HG03521 (cell line): ENCODE data around the gene STX10.

Experiments
- ATAC-seq: cut with Tn5 transposase; IDR thresholded peaks from one replicate; pipeline ENCODE4 v1.9.1; 2021; ENCODE audit warnings: mild to moderate bottlenecking, moderate library complexity; ENCODE audit not compliant: unreplicated experiment

STX10 gene

DNA sequence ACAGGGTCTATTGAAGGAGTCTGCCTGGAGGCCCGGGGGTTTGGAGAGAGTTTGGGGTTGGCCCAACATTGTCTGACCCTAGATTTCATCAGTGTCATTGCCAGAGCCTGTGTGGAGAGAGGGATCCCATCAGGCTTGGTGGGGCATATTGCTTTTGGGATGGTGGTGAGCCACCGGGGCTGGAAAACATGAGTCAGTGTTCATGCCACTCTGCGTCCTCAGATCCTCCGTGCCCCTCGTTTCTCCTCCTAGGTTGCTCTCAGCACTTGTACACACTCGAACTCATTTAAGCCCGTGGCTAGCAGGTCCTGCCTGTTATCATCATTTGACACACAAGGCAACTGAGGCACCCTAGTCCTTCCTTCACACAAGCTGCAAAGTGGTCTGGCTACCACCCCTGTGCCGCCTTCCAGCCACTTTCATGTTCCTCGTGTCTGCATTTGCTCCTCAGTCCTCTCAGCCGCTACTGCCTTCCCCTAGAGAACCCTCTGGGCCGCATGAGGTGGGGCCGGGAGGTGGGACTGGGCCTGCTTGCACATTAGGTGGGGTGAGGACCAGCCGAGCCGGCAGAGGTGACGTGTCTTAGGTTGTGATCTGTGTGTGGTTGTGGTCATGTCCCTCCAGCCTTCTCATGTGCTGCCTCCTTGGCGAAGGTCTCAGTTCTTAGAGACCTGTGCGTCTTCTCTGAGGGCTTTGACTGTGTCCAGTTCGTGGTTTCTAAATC lies 28.5 kb downstream of the STX10 start:
- ATAC-seq: no peak

DNA sequence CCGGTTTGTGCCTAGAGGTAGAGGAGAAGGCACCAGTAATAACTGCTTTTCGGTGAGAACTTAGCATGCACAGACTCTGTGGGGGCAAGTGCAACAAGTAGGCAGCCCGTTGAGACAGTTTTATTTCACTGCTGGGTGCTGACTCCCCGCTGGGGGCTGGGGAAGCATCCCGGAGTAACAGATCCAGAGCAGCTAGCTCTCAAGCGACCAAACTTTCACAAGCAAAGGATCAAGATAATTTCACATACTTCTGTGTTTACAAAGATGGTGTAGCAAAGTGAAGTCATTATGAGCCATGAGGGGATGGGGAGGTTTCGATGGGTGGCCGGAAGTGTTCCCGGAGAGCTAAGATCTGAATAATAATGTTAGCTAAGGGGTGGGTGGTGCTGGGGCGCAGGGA lies 29.4 kb downstream of the STX10 start:
- ATAC-seq: no peak

DNA sequence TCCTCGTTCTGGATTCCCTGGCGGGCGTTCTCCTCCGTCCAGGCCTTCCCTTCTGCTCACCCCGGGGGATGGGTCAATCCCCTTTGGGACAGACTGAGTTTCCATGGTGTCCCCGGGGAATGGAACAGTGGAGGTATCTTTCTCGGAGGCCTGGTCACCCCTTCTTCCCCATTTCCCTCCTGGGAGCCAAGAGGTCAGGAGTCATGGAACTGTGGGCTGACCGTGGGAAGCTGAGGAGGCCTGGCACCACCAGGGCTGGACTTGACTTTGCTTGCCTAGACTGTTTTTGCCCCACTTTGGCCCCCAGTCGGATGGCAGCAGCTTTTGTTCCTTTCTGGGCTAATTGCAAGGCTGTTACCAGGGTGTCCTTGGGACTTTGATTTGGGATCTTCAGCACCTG lies 30.1 kb downstream of the STX10 start:
- no peak for ATAC-seq

DNA sequence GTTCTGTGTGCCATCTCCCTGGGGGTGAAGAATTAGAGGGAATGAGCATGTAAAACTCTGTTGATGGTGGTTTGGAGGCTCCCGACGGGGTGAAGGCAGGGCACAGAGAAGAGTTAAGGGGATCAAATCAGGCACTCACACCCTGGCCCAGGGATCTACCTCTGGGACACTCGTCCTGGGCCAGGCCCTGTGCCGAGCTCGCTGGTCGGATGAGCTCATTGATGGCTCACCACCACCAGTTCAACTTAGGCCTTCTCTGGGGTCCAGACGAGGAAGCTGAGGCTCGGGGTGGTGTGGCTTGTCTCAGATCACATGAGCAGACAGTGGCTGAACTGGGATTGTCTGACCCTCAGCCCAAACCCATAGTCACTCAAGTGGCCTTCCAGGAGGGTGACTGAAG lies 30.5 kb downstream of the STX10 start:
- no peak for ATAC-seq

DNA sequence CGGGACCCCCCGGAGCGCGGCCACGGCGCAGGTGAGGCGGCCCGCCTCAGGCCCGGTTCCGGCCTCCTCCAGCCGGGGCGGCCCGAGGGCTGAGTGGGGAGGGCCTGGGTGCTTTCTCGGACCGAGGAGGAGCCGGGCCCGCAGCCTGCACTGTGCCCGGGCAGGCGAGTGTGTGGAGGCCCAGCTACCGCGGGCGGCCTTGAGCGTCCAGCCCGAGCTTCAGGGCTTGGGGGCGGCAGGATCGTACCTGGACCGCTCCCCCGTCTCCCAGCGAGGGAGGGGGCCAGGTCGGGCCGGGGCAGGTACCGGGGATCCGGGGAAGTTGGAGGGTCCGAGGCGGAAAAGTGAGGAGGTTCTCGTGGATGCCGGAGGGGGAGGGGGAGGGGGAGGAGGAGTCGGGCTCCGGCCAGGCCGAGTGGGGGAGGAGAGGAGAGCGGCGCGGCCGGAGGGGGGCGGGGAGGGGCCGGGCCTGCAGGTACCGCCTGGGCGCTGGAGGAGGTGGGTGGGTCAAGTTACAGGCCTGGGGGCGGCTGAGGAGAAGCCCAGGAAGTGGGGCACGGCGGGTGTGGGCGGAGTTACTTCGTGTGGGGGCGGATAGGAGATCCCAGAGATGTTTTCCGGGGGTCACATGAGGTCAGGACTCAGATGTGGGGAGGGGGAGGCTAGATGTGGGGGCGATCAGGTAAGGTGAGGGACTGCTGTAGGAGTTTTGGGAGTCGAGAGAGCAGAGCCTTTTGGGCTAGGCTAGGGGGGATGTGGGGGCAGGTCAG lies 31.6 kb downstream of the STX10 start:
- peak; percentile 23 for ATAC-seq

DNA sequence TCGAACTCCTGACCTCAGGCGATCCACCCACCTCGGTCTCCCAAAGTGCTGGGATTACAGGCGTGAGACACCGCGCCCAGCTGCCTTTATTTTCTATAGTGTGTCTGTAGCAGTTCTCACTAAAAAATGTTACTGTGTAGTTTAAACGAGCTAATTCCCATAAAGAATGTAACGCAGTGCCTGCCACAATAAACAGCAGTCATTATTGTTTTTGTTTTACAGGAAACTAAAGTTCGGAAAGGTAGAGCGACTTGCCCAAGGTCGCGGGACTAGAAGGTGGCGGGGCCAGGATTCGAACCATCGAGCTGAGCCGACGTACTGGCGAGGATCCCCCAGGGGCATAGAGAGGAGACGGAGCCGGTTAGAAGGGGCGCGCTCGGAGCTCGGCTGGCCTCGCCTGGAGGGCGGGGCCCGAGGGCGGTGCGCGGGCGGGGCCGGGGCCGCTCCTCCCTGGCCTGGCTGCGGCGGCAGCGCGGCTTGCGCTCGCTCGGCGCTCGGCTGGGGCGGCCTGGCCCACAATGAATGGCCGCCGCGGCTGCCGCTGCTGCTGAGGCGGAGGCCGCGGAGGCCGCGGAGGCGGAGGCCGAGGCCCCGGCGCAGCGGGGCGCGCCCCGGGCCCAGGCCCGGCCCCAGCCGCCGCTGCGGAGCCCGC lies 32.3 kb downstream of the STX10 start, which contains the start of gene NACC1:
TSS of gene NACC1 (plus strand) at position 493 of the 652 bp plus-strand sequence. CDS start 16,944 bp downstream, outside the sequence.
- peak; percentile 74 for ATAC-seq

DNA sequence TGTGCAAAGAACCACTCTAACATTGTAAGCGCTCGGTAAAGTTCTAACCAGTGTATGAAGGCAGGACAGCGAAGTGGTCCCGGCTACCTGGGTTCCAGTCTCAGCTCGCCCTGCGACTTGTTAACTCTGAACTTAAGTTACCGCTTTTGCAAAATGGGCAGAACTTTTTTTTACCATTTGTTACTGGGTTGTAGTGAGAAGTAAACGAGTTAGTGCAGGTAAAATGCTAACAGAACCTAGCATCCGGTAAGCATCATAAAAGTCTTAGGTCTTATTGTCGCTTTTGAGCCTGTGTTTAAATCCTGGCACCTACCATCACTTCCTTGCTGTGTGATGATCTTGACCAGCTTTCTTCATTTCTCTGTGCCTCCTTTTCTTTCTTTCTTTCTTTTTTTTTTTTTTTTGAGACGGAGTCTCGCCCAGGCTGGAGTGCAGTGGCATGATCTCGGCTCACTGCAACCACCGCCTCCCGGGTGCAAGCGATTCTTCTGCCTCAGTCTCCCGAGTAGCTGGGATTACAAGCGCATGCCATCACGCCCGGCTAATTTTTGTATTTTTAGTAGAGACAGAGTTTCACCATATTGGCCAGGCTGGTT lies 32.9 kb downstream of the STX10 start:
- no peak for ATAC-seq

DNA sequence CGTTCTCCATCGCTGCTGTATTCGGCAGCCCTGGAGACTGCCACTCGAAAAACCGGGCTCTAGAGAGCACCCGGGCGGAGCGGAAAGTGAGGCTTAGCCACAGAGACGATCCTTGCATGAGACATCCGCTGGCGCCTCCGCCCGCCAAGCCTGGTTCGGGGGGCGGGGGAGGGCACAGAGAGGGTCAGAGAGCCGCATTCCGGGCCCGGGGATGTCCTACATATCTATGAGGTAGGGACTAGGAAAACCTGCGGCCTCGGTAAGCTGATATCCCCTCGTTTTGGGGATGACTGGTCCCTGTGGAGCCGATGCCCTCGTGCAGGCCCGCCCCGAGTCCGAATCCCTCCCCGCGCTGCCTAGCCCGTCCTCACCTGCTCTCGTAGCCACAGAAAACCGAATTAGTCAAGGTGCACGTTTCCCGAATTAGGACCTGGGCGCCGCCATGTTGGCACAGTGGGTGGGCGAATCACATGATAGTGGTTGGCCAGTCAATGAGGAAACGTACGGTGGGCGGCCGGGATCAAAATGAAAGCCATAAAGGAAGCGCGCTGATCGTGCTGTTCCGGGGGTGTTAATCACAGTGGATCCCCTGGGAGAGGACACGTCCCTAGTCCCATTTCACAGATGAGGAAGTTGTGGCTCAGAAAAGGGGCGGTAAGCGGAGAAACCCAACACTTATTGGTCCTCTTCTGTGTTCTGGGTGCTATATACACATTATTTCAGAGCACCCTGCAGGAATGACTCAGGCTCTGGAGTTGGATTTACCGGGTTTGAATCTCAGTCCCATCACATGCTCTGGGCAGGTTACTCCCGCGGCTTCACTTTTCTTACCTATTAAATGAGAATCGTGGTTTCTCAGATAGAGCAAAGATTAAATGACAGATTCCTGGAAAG lies 33.6 kb downstream of the STX10 start, which contains the start of gene TRMT1:
TSS of gene TRMT1 (minus strand) at position 459 of the 894 bp plus-strand sequence. CDS start at position 118, 341 bp downstream.
- ATAC-seq: peak; percentile 38

DNA sequence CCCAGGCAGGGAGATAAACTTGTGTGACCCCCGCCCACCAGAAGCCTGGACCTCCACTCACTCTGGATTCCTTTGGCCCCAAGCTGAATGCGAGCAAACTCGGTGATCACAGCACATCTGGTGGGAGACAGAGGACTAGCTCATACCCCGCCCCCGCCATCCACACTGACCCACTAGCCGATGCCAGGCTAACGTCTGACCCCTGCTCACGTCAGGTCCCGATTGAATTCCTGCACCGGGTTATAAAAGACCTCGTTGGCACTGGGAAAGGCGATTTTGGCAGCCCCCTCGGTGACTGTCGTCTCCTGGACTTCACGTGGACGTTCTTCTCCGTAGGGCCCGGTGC lies 34.3 kb downstream of the STX10 start:
- no peak for ATAC-seq

DNA sequence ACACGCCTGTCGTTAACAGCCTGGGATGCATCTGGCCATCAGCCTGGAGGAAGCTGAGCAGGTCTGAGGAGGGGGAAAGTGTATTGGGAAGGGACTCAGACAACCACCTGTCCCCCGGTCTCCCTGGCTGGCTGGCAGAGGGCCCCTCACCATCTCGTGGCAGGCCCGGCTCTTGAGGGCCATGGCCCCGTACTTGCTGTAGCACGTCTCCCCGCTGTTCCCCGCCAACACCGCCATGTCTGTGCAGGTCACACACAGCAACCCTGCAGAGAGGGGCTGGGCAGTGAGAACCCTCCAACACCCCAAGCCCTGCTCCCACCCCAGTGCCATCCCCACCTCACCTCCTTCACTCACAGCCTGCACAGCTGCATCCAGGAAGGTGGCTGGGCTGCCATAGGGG lies 37.6 kb downstream of the STX10 start:
- no peak for ATAC-seq

DNA sequence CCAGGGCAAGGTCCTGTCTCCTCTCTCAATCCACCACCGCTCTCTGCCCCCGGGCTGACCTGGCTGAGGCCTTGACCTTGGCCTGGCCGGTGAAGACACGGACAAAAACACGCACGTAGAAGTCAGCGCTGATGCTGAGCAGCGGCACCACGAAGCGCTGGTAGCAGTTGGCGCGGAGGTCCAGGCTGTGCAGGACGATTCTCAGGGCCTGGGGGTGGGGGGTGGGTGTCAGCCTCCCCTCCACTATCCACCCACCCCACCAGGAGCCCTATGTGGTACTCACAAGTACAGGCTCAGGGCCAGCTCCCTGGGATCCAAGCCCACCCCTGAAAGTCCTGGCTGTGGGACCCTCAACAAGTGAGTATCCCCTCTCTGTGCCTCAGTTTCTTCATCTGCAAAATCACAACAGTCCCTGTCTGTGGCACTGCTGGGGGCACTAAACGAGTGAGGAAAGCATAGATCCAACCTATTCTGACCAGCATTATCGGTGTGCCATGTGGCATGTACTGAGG lies 40.0 kb downstream of the STX10 start:
- ATAC-seq: no peak

DNA sequence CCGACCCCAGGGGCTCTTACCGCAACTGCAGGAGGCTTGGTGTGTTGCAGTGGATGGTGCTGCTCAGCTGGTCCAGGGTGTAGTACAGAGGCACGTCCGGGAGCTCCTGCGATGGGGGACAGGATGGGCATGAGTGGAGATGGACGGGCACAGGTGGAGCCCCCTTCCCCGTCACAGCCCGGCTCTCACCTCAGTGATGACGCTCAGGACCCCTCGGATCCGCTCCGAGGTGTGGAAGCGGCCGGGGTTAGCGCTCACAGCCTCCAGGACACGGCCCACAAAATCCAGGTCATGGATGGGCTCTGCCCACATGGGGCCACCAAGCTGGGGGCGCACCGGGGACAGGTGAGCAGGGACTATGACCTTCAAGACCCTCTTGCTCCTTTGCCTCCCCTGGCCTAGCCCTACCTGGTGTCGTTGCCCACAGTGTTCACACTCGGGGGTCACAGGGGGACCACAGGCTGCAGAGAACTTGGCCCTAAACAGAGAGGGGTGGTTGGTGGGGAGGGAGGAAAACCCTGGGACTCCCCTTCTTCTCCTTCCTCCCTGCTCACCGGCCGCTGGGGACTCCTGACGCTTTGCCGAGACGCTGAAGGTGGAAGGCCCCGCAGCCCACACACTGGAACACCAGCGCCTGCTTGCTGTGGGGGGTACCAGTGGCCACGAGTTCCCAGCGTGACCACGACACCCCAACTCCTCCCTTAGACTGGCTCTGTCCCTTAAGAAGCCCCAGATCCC lies 40.6 kb downstream of the STX10 start:
- no peak for ATAC-seq

DNA sequence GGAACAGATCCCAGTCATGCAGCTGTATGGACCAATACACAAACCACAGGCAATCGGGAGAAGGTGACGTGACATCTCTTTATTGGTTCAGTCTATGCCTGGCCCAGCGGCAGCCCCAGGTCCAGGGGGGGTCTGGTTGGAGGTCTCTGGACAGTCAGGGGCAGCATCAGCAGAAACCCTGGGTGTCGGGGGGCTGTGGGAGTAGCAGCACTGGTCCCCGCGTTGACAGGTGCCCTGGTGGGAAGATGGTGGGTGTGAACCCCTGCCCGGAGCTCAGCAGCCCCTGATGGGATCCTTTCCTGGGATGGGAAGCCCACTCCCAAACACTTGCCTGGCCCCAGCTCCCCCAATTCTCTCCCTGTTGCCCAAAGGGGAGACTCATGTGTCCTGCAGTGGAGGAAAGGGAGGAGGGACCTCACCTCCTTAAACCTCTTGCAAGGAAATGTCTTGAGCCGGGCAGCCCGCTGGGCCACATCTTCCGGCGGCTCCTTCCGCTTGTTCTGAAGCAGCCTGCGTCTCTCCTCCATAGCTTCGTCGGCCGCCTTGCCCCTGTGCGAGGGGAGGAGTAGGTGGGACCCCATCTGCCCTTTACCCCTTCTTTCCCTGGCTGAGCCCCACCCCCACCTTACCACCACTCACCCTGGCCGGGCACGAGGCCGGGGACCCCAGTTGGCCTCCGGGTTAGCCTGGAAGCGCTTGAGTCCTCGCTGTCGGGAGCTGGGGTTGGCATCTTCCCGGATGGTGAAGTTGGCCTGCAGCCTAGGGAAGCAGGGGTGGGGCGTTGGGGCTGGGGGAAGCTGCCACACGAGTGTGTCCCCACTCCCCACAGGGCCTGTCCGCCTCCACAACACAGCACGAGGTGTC lies 45.1 kb downstream of the STX10 start:
- ATAC-seq: no peak

DNA sequence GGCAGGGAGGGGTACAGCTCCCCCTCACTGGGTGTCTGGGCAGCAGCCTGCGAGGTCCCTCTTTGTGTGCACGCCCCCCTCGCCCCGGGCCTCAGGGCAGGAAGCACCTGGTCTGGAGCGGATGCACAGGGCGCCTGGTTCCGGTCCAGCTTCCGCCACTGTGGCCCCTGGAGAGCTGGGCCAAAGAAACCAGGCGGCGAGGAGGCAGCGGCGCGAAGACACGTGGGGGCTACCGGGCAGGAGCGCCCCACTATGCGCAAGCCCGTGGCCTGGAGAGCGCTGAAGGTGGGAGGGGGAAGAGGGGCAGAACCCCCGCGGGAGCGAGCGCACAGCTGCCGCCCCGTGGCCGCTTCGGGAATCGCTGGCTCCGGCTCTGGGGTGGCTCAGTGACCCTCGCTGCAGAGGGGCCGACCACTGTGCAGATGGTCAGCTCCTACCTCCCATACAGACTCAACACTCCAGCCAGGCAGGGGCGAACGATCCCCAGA lies 45.8 kb downstream of the STX10 start:
- ATAC-seq: peak; percentile 46

DNA sequence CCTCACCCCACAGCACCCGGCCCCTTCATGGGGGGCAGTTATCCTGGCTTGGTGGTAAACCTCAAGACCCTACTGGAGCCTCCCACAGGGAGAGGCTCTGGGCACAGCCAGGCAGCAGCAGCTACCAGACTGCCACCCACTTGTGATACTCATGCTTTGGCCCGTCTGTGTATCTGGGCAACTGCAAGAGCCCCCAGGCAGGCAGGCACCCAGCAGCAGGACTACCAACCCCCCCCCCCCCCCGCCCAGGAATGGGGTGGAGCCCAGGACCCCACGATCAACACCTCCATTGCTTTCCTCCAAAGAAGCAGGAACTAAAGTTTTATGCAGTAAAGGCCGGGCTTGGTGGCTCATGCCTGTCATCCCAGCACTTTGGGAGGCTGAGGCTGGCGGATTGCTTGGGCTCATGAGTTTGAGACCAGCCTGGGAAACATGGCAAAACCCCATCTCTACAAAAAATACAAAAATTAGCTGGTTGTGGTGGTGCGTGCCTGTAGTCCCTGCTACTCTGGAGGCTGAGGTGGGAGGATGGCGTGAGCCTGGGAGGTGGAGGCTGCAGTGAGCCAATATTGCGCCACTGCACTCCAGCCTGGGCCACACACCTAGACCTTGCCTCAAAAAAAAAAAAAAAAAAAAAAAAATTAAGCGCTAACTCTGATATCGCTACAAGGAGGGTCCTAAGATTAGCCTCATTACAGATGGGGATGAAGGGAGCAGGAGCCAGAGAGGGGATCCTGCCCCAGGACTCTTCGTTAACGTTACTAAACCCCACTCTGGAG lies 46.4 kb downstream of the STX10 start:
- no peak for ATAC-seq

DNA sequence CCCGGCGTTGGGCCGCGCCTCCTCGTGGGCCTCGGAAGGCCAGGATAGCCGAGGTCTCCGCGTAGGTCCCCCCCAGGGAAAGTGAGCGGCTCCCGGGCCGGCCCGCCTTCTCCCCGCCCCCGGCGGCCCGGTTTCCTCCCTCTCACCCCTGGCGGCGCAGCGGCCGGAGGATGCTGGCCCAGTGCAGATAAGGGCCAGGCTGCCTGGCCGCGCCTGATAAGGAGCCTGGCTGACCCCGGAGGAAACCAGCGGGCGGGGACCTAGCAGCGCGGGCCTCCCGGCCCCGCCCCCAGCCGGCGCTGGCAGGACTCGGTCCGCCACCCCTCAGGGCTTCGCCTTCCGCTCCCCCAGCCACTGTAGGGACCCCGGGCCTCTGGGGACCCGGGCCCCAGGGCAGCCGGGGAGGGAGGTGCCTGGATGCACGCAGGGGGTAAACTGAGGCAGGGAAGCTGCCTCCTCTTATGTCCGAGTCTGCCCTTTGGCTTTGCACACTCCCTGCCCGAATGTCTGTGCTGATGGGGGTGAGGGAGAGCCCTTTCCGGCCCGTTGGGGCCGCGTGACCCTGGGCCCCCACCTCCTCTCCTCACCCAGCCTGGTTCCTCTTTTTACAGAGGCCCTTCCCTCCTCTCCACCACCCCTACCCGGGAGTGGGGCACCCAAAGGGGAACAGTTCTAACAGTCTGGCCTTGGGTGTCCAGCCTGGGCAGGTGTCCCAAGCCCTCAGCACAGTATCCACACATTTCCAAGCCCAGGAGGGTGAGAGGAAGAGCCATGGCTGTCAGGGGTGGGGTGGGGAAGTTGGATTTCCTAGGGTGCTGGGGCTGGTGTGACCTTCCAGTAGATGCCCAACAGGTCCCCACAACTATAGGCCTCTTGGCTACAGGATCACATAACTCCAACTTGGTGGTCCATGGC lies 47.3 kb downstream of the STX10 start, which contains the start of gene LYL1:
TSS of gene LYL1 (minus strand) at position 193 of the 915 bp plus-strand sequence. CDS start 1,687 bp downstream, outside the sequence.
- ATAC-seq: peak; percentile 35

DNA sequence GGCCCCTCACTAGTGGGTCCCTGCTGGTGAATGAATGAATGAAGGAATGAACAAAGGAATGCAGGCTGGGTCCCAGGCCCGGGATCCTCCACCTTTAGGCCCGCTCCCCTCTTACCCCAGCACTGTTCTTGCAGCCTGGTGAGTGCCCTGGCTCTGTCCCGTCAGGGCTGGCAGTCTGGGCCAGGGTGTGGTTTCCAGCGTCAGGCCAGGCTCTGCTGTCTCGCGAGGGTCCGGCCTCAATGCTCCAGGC lies 47.8 kb downstream of the STX10 start:
- no peak for ATAC-seq
